Measurements from ENCODE around the gene IGBP1.

IGBP1 gene

DNA sequence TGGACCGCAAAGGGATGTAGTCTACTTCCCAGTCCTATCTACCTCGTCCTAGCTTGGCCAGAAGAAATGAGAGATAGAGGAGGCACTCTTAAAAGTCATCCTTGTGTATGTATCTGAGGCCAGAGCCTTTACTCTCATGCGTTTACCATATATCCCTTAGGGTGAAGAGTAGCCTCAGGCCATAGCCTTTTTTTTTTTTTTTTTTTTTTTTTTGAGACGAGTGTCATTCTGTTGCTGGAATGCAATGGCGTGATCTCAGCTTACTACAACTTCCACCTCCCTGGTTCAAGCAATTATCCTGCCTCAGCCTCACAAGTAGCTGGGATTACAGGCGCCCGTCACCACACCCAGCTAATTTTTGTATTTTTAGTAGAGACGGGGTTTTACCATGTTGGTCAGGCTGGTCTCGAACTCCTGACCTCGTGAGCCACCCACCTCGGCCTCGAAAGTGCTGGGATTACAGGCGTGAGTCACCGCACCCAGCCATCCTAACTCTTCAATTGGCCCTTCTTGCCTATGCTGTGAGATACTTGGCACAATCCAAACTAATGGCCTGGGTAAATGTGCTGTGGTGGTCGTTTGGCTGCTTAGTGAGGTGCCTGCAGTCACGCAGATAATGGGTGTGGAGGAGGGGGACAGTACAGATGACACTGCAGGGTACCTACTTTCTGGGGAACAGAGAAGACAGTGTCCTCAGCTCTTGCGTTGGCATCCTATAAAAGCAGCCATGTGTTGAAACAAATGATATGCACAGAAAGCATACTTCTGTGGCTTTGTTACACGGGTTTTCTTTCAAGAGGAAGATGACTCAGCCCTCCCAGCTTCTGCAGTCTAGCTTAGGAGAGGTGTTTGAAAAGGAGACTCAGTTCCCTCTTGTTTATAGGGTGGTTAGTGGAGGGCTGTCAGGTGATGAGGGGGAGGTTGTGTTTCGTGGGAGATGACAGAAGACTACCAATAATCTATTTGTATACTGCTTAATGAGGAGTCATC is 33.6 kb downstream of the IGBP1 start:
- no peak overlapping the region for H3K27ac ChIP-seq (ENCODE audit: low read length)
- no peak for DNase-seq (ENCODE audit: low read depth, low spot score)
- no CpG with 5 or more reads among the region's 19 CpGs for WGBS (ENCODE audit: insufficient coverage, insufficient read length)
- no peaks in the 10 kb centered on the region for H3K27me3 ChIP-seq (ENCODE audit: control insufficient read depth, insufficient read depth, low read length)
- no peak overlapping the region for H3K4me3 ChIP-seq (ENCODE audit: low read length)
- no peaks in the 10 kb centered on the region; the same call in 1 of the 2 replicates for H3K36me3 ChIP-seq (ENCODE audit: control insufficient read depth, insufficient read depth, low read length)
- H3K4me1 ChIP-seq (ENCODE audit: control insufficient read depth, insufficient read depth, low read length): 0 out of 2 replicates have a peak, but pooled peaks cover 1% of the 10 kb centered on the region
- H3K9me3 ChIP-seq (ENCODE audit: control insufficient read depth, insufficient read depth, low read length): no peaks in the 10 kb centered on the region

DNA sequence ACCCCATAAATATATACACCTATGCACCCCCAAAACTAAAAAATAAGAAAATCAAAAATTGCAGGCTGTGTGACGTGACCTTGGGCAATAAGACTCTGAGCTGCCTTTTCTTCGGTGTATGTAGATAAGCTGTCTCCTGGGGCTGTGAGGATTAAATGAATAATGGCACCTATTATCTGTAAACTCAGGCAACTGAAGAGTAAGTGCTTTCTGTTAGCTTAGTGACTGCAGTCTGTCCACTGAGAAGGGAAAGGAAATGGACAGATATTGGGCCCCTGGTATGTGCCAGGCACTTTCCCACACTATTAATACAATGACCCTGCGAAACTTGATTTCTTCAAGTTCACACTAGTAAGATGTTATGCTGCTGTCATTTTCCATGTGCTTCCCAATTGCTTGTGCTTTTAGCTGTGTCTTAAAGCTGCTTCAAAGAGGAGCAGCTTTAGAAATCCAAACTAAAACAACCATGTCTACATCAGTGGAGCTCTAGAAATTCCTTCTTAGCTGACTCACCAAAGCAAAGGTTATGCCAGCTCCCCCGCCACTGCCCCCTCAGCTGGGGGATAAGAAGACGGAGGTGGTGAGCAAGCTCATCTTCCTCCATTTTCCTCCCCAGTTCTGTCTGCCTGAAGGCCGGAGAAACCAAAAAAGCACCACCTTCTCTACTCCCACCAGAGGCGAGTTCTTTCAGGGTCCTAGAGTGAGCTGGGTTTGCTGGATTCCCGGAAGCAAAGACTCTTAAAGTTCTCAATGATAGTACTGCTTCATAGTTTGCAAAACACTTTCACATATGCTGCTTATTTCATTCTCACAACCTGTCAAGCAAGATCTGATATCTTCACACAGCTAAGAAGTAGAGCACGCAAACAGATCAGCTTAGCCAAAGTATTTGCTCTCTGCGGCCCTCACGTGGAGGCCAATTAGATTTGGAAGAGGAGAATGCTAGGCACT is 35.3 kb downstream of the IGBP1 start:
- Histone ChIP-seq H3K9me3 (ENCODE audit: control insufficient read depth, insufficient read depth, low read length) (no peaks in the 10 kb centered on the region), H3K36me3 (ENCODE audit: control insufficient read depth, insufficient read depth, low read length) (no peaks in the 10 kb centered on the region; the same call in 1 of the 2 replicates), H3K27ac (ENCODE audit: low read length) (no peak overlapping the region), H3K4me1 (ENCODE audit: control insufficient read depth, insufficient read depth, low read length) (peaks cover 7% of the 10 kb centered on the region), H3K4me3 (ENCODE audit: low read length) (no peak overlapping the region), H3K27me3 (ENCODE audit: control insufficient read depth, insufficient read depth, low read length) (no peaks in the 10 kb centered on the region)
- no peak for DNase-seq (ENCODE audit: low read depth, low spot score)
- no CpG with 5 or more reads among the region's 11 CpGs for WGBS (ENCODE audit: insufficient coverage, insufficient read length)

DNA sequence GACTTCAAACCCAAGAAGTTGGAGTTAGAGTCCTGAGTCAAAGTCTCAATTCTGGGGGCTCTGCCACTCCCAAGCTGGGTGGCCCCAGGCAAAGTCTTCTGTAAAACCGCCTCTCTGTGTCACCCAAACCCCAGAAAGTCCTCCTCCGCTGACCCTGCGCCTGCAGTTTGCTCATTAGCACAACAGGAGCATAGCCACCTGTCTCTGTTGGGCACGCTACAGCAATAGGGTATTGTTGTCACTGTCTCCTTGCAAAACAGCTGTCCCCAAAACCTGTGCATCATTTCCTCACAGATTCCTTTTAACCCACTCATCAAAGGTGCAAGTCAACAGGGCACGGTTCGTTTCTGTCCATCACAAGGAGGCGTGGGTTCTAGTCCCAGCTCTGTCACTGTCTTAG is 36.0 kb downstream of the IGBP1 start:
- DNase-seq (ENCODE audit: low read depth, low spot score): no peak
- H3K9me3 ChIP-seq (ENCODE audit: control insufficient read depth, insufficient read depth, low read length): no peaks in the 10 kb centered on the region
- peaks cover 7% of the 10 kb centered on the region for H3K4me1 ChIP-seq (ENCODE audit: control insufficient read depth, insufficient read depth, low read length)
- no peaks in the 10 kb centered on the region; the same call in 1 of the 2 replicates for H3K36me3 ChIP-seq (ENCODE audit: control insufficient read depth, insufficient read depth, low read length)
- H3K4me3 ChIP-seq (ENCODE audit: low read length): no peak overlapping the region
- no CpG with 5 or more reads among the region's 7 CpGs for WGBS (ENCODE audit: insufficient coverage, insufficient read length)
- no peak overlapping the region for H3K27ac ChIP-seq (ENCODE audit: low read length)
- no peaks in the 10 kb centered on the region for H3K27me3 ChIP-seq (ENCODE audit: control insufficient read depth, insufficient read depth, low read length)

DNA sequence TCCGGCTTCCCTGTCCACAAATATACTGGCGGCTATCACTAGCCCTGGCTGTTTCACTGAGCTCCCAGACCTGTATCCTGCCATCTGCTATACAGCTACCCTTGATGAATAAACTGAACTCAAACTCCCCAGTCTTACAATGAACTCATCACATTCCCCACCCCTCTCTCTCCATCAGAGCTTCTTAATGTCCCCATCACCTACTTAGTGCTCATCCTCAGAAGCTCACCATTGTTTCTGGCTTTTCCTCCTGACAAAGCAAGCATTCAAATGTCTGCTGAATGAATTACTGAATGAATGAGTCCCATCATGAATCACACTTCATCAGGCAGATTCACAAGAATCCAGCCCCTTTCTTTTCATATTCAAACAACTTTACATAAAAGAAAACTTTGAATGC is 38.4 kb downstream of the IGBP1 start:
- H3K27ac ChIP-seq (ENCODE audit: low read length): no peak overlapping the region
- no CpG with 5 or more reads among the region's 2 CpGs for WGBS (ENCODE audit: insufficient coverage, insufficient read length)
- H3K4me1 ChIP-seq (ENCODE audit: control insufficient read depth, insufficient read depth, low read length): peaks cover 7% of the 10 kb centered on the region
- no peak for DNase-seq (ENCODE audit: low read depth, low spot score)
- no peaks in the 10 kb centered on the region for H3K27me3 ChIP-seq (ENCODE audit: control insufficient read depth, insufficient read depth, low read length)
- H3K4me3 ChIP-seq (ENCODE audit: low read length): no peak overlapping the region
- H3K36me3 ChIP-seq (ENCODE audit: control insufficient read depth, insufficient read depth, low read length): no peaks in the 10 kb centered on the region
- no peaks in the 10 kb centered on the region for H3K9me3 ChIP-seq (ENCODE audit: control insufficient read depth, insufficient read depth, low read length)

DNA sequence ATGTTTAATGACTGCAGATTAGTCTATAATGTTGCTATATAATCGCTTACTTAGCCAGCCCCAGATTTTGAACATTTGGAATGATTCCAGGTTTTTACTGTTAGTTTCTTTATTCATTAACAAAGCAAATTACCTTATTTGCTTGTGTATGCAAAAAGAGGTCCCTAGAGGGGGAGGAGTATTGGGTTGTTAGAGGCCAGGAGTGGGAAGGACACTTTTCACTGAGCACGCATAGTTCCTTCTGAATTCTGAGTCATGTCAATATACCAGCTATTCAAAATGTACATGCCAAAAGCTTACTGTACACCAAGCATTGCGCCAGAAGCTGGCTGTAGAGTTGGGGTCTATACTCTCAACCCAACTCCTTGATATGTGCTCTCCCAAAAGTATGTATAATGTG is 39.0 kb downstream of the IGBP1 start:
- WGBS (ENCODE audit: insufficient coverage, insufficient read length): no CpG with 5 or more reads among the region's 3 CpGs
- H3K4me1 ChIP-seq (ENCODE audit: control insufficient read depth, insufficient read depth, low read length): peaks cover 7% of the 10 kb centered on the region

DNA sequence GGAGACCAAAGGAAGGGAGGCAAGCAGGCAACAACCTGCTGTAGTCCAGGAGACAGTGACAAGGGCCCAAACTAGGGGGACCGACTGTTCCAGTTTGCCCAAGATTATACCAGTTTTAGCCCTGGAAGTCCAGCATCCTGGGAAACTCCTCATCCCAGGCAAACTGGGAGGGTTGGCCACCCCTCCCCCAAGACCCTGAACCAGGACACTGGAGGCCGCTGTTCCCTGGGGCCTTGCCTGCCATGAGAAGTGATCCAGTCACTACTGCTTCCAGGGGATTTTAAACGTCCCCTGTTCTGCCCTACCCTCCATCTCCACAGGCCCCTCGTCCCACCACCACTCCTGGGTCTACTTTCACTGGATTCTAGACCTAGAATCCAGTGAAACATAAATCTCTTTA is 39.7 kb downstream of the IGBP1 start:
- H3K27me3 ChIP-seq (ENCODE audit: control insufficient read depth, insufficient read depth, low read length): no peaks in the 10 kb centered on the region

More for the DNA sequence above, 39.0 kb downstream of the IGBP1 start:
- H3K4me3 ChIP-seq (ENCODE audit: low read length): no peak overlapping the region
- no peaks in the 10 kb centered on the region for H3K9me3 ChIP-seq (ENCODE audit: control insufficient read depth, insufficient read depth, low read length)
- H3K27me3 ChIP-seq (ENCODE audit: control insufficient read depth, insufficient read depth, low read length): no peaks in the 10 kb centered on the region
- DNase-seq (ENCODE audit: low read depth, low spot score): no peak
- no peak overlapping the region for H3K27ac ChIP-seq (ENCODE audit: low read length)
- H3K36me3 ChIP-seq (ENCODE audit: control insufficient read depth, insufficient read depth, low read length): no peaks in the 10 kb centered on the region

DNA sequence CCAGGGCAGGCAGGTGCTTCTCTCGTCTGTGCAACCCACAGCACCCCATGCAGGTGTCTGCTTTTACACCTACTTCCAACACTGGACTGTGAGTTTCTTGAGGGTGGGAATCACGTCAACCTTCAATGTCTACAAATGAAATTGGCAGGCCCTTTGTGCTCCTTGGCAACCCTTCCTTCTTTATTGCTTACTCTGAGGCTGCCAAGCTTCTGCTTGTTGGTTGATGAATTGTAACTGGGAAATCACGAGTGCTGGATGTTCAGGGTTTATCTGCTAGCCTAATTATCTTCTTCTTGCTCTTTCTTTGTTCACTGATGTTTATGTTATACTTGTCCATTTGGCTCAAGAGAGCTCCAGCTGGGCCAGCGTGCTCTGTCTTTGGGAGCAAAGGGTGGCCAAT is 41.5 kb downstream of the IGBP1 start:
- DNase-seq (ENCODE audit: low read depth, low spot score): no peak
- whole genome bisulfite sequencing (ENCODE audit: insufficient coverage, insufficient read length): no CpG with 5 or more reads among the region's 4 CpGs
- no peaks in the 10 kb centered on the region for H3K27me3 ChIP-seq (ENCODE audit: control insufficient read depth, insufficient read depth, low read length)
- peaks cover 7% of the 10 kb centered on the region for H3K4me1 ChIP-seq (ENCODE audit: control insufficient read depth, insufficient read depth, low read length)
- H3K27ac ChIP-seq (ENCODE audit: low read length): no peak overlapping the region
- no peaks in the 10 kb centered on the region for H3K9me3 ChIP-seq (ENCODE audit: control insufficient read depth, insufficient read depth, low read length)
- H3K36me3 ChIP-seq (ENCODE audit: control insufficient read depth, insufficient read depth, low read length): no peaks in the 10 kb centered on the region
- H3K4me3 ChIP-seq (ENCODE audit: low read length): no peak overlapping the region

More for the DNA sequence above, 39.7 kb downstream of the IGBP1 start:
- no peaks in the 10 kb centered on the region for H3K36me3 ChIP-seq (ENCODE audit: control insufficient read depth, insufficient read depth, low read length)
- no peaks in the 10 kb centered on the region for H3K9me3 ChIP-seq (ENCODE audit: control insufficient read depth, insufficient read depth, low read length)
- peaks cover 7% of the 10 kb centered on the region for H3K4me1 ChIP-seq (ENCODE audit: control insufficient read depth, insufficient read depth, low read length)
- DNase-seq (ENCODE audit: low read depth, low spot score): no peak
- no peak overlapping the region for H3K4me3 ChIP-seq (ENCODE audit: low read length)
- H3K27ac ChIP-seq (ENCODE audit: low read length): no peak overlapping the region
- no CpG with 5 or more reads among the region's 4 CpGs for WGBS (ENCODE audit: insufficient coverage, insufficient read length)

DNA sequence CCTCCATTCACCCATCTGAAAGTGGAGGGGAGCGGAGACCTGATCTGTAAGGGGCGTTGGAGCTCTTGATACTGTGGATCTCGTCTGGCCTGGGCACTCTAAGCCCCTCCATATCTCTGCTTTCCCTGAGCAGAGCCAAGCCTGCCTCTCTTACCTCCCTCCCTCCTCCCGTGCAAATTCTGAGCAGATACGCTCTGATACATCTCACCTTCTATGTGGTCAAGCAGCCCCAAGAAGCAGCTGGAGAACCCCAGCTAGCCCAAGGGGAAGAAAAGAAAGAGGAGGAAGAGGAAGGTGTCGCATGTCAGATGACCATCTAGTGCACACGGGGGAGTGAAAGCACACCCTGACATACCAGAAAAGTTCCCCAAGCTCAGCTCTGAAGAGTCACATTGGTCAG is 42.1 kb downstream of the IGBP1 start:
- Histone ChIP-seq H3K4me3 (ENCODE audit: low read length) (no peak overlapping the region), H3K9me3 (ENCODE audit: control insufficient read depth, insufficient read depth, low read length) (no peaks in the 10 kb centered on the region), H3K4me1 (ENCODE audit: control insufficient read depth, insufficient read depth, low read length) (peaks cover 7% of the 10 kb centered on the region), H3K27ac (ENCODE audit: low read length) (no peak overlapping the region), H3K36me3 (ENCODE audit: control insufficient read depth, insufficient read depth, low read length) (no peaks in the 10 kb centered on the region), H3K27me3 (ENCODE audit: control insufficient read depth, insufficient read depth, low read length) (no peaks in the 10 kb centered on the region)
- WGBS (ENCODE audit: insufficient coverage, insufficient read length): no CpG with 5 or more reads among the region's 7 CpGs
- no peak for DNase-seq (ENCODE audit: low read depth, low spot score)

DNA sequence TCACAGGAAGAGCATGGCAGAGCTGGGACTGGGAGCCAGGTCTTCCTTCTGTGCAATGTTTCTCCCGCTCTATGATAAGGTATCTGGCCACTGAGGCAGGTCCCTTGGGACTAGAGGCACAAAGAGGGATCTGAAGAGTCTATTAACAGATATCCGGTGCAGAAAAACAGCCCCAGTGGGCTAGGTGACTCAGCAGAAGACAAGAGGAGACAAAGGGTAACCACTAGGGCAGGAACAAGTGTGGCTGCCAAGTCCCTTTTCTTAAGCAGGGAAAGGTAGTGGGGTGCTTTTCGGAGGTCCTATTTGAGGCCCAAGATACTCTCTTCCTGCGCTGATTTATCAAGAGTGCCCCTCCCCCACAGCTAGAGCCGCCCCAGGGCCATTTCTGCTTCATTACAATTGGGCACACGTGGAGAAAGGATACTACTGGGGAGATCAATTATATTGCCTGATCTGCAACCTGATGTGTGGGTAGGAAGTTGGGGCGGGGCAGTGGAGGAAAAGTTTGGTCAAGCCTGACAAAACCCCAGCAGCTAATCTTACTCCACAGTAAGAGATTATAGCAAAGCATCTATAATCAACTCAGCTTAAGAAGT is 43.8 kb downstream of the IGBP1 start, which contains the start of gene DGAT2L6:
Gene DGAT2L6, plus strand, starts transcription at position 546 of the 596 bp plus-strand sequence. CDS start 100 bp downstream, outside the sequence.
- H3K27ac ChIP-seq (ENCODE audit: low read length): no peak within 1 kb of the TSS
- no peak within 1 kb of the TSS for H3K4me3 ChIP-seq (ENCODE audit: low read length)
- H3K27me3 ChIP-seq (ENCODE audit: control insufficient read depth, insufficient read depth, low read length): no peaks in the 10 kb centered on the region
- no peaks in the 10 kb centered on the region for H3K36me3 ChIP-seq (ENCODE audit: control insufficient read depth, insufficient read depth, low read length)
- DNase-seq (ENCODE audit: low read depth, low spot score): no peak
- no CpG with 5 or more reads among the region's 7 CpGs for WGBS (ENCODE audit: insufficient coverage, insufficient read length)
- peaks cover 6% of the 10 kb centered on the region for H3K4me1 ChIP-seq (ENCODE audit: control insufficient read depth, insufficient read depth, low read length)
- no peaks in the 10 kb centered on the region for H3K9me3 ChIP-seq (ENCODE audit: control insufficient read depth, insufficient read depth, low read length)

DNA sequence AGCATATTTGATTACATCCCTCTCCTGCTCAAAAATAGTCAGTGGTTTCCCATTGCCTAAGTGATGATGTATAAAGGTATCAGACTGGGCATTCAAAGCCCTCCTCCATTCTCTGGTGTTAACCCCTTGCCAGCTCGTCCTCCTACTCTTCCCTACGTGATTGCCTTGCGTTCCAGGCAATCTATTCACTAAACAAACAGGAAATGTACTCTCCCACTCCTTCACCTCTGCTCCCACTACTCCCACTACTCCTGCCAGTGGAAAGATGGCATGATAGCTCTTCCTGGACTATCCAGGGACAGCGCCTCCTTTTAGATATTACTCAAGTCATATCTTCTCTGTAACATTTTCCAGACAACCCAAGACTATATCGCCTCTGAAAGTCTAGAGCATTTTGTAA is 49.8 kb downstream of the IGBP1 start:
- Histone ChIP-seq H3K9me3 (ENCODE audit: control insufficient read depth, insufficient read depth, low read length) (no peaks in the 10 kb centered on the region), H3K27me3 (ENCODE audit: control insufficient read depth, insufficient read depth, low read length) (no peaks in the 10 kb centered on the region), H3K4me3 (ENCODE audit: low read length) (no peak overlapping the region), H3K4me1 (ENCODE audit: control insufficient read depth, insufficient read depth, low read length) (no peaks in the 10 kb centered on the region), H3K36me3 (ENCODE audit: control insufficient read depth, insufficient read depth, low read length) (no peaks in the 10 kb centered on the region), H3K27ac (ENCODE audit: low read length) (no peak overlapping the region)
- WGBS (ENCODE audit: insufficient coverage, insufficient read length): no CpG with 5 or more reads among the region's 5 CpGs
- no peak for DNase-seq (ENCODE audit: low read depth, low spot score)

All from iPS DF 6.9 (cell line).